DOHH2 (cell line): Measurements from ENCODE around the gene MALRD1.

Experiments
- CTCF ChIP-seq: fragments of 200-600 bp; sonication (generic); IDR thresholded peaks from one replicate; pipeline ENCODE4 v1.5.1; 2014; ENCODE audit warnings: antibody characterized with exemption, mild to moderate bottlenecking, low read depth, low read length; ENCODE audit not compliant: poor library complexity, severe bottlenecking
- EZH2phosphoT487 ChIP-seq: fragments of 200-600 bp; sonication (generic); IDR thresholded peaks from 2 replicates; pipeline ENCODE4 v1.6.1; 2017; ENCODE audit warnings: borderline replicate concordance, mild to moderate bottlenecking, antibody characterized with exemption, low read length, moderate library complexity, mixed read lengths

GRCh38 chr10:19014498-19014897, 34.1 kb upstream of the MALRD1 start:
- TF ChIP-seq CTCF (no peak), EZH2phosphoT487 (no peak)
